NT2/D1 (cell line): Measurements from ENCODE around the gene NTN1.

Source experiments
- SUZ12 ChIP-seq: IDR thresholded peaks from 2 replicates; pipeline ENCODE4 v1.6.1; 2011; ENCODE audit not compliant: insufficient read length, insufficient read depth; ENCODE audit errors: extremely low read depth
- YY1 ChIP-seq: IDR thresholded peaks from 2 replicates; pipeline ENCODE4 v1.6.1; 2011; ENCODE audit not compliant: insufficient read length, insufficient read depth
- ZNF274 ChIP-seq: IDR thresholded peaks from 2 replicates; pipeline ENCODE4 v1.6.1; 2011; ENCODE audit warnings: mild to moderate bottlenecking, low read depth, low read length

DNA sequence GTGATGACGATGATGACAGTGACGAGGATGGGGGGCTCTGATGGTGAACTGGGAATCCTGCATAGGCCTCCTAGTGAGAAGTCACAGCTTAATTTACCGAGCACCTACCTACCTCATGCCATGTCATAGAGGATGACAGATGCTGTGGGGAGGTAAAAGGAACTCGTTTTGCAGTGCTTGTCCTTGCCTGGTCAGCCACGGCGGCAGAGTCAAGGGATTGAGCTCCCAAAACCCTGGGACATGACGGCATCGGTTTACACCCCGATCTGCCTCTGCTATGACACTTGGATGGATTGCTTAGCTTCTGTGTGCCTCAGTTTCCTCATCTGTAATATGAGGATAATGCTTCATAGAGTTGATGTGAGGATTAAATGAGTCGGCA, 103.2 kb downstream of the NTN1 start:
- no peak for TF ChIP-seq YY1
- TF ChIP-seq SUZ12 = no peak
- TF ChIP-seq ZNF274 = no peak
